Measurements from ENCODE around the gene CNPPD1. TPM values are rescaled to one million over a fixed set of nuclear protein-coding genes. Genes with fewer than 3 reads are reported as not detected.

The CNPPD1 gene
- total and polyA plus RNA-seq, 2 of the 8 experiments (the other 6 are each of a cell fraction or from before 2014, with no cell fraction given): 32.9 to 35.9 TPM

DNA sequence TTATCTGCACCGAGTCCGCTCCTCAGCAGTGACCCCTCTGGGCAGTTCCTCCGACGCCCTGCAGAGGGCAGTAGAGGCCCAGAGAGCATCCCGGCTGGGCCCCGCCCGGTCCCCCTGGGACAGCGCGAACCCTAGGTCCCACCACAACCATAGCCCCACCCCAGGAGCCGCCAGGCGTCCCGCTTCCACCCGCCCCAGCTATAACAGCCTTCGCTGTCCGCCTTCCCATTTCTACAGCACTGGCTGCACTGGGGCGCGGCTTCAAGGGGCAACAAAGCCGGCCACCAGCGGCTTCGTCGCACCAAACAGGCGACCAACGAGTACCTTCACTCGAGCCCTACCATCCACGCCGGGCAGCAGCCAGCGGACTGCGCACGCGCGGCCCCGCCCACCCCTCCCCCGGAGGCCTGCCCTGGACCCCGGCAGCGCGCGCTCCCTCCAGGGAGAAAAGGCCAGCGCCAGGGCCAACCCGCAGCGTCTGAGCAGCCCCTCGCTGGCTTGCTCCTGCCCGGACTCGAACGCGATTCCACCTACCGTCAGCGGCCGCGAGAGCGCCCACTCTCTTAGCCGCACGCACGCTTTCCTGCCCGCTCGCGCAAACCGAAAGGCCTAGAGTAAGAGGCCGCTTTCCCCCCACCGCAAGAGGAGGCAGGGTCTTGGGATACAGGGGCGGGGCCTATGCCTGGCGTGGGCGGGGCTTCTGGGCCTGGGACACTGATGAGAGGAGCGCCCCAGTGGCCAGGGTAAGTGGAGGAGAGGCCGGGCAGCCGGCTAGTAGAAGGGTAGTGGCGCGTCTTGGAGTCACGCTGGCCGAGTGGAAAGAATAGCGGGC, 16.3 kb downstream of the CNPPD1 start, which contains the start of gene NHEJ1 (continued):
- TF ChIP-seq CTCF (IDR thresholded peaks at IDR 0.05; ENCODE audit: control extremely low read depth in 1 of 3, insufficient read depth in 1 of 3, low read depth in 1 of 3, low read length in 3 of 3) (peak; percentile 86 to 90 (median 89)), POLR2A (IDR thresholded peaks at IDR 0.05; ENCODE audit: control extremely low read depth in 1 of 2, low read depth in 2 of 2, low read length in 2 of 2) (peak in 1 of 2 experiments; percentile 75; a peak in 2 of 3 replicates), RXRA (IDR thresholded peaks at IDR 0.05; ENCODE audit: insufficient read depth, low read depth, low read length) (no peak), RBBP5 (IDR thresholded peaks at IDR 0.05; ENCODE audit: borderline replicate concordance, low read depth, low read length) (no peak; the same call in 1 of the 2 replicates), CHD2 (IDR thresholded peaks at IDR 0.05; ENCODE audit: low read length) (0 out of 2 replicates have a peak, but pooled peaks have one; percentile 45), EP300 (IDR thresholded peaks at IDR 0.05; ENCODE audit: borderline replicate concordance in 1 of 2, low read depth in 2 of 2, low read length in 2 of 2) (no peak), FOSL1 (IDR thresholded peaks at IDR 0.05; ENCODE audit: insufficient read depth, low read depth, low read length) (no peak), TBP (IDR thresholded peaks at IDR 0.05; ENCODE audit: low read depth, low read length) (peak; percentile 50; the same call in 1 of the 2 replicates), SP1 (IDR thresholded peaks at IDR 0.05; ENCODE audit: low read depth, low read length) (no peak), CTBP2 (IDR thresholded peaks at IDR 0.05; ENCODE audit: borderline replicate concordance, insufficient read depth, insufficient read length, low read length) (no peak), KDM5A (IDR thresholded peaks at IDR 0.05; ENCODE audit: low read length) (no peak), RFX5 (IDR thresholded peaks at IDR 0.05; ENCODE audit: borderline replicate concordance, low read depth, low read length) (no peak), RAD21 (IDR thresholded peaks at IDR 0.05 in 1 of 2, conservative IDR thresholded peaks at IDR 0.05 in 1 of 2; ENCODE audit: low read depth in 2 of 2, low read length in 2 of 2) (peak; percentile 78 to 82), SP4 (IDR thresholded peaks at IDR 0.05; ENCODE audit: low read length) (no peak; the same call in 1 of the 2 replicates), MAFK (IDR thresholded peaks at IDR 0.05; ENCODE audit: low read depth, low read length) (no peak), NRF1 (IDR thresholded peaks at IDR 0.05; ENCODE audit: low read depth, low read length) (peak; percentile 40), SIRT6 (IDR thresholded peaks at IDR 0.05; ENCODE audit: low read length) (no peak), YY1 (IDR thresholded peaks at IDR 0.05; ENCODE audit: low read depth, low read length) (no peak)
- TF ChIP-seq, protein P1, sequence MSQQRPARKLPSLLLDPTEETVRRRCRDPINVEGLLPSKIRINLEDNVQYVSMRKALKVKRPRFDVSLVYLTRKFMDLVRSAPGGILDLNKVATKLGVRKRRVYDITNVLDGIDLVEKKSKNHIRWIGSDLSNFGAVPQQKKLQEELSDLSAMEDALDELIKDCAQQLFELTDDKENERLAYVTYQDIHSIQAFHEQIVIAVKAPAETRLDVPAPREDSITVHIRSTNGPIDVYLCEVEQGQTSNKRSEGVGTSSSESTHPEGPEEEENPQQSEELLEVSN (IDR thresholded peaks at IDR 0.05): no peak
- TF ChIP-seq, protein P2, sequence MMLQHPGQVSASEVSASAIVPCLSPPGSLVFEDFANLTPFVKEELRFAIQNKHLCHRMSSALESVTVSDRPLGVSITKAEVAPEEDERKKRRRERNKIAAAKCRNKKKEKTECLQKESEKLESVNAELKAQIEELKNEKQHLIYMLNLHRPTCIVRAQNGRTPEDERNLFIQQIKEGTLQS (IDR thresholded peaks at IDR 0.05; ENCODE audit: insufficient read depth, low read depth, low read length): no peak

Measured in H1 (cell line).